HS-5 (cell line): ENCODE measurements around the gene STX5.
"Not testable (repeated sequence)": the region's sequence is repeated elsewhere in the genome, so short reads cannot be mapped to it uniquely, and the experiment has no call there.

Experiments
- DNase-seq: peaks from one replicate; pipeline ENCODE4 v3.0.0-alpha.2; 2012; ENCODE audit warnings: low read depth

The STX5 gene

DNA sequence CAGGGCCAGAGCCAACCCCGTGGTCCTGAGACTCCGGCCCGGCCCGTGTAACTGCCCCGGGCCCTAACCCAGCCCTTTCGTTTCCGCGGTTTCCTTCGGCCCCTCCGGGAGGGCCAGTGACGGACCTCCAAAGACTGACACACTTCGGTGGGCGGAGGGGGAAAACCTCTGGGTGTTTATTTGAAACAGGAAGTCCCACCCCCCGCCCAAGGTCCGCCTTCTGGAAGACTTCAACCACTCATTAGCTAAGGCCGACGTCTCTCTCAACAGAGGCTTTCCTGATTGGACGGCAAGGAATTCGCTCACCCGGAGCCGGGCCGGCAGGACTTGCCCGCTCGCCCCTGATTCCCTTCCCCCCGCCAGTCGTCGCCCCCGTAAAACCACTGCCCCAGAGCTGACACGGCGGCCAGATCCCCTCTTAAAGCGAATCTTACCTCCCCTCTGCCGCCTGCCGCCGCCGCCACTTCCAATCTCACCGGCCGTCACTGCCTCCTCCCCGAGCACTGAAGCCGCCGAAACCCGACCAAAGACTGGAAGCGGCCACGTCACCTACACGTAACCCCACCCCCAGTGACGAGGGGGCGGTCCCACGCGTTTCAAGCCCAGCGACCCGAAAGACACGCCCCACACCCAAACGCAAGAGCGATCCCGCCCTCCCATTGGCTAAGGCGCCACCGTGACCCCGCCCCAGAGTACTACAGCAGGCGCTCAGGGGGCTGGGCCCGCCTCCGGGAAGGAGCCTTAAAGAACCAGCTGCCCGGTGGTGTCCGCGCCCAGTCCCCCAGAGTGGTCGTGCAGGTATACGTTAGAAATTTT, at the start of gene STX5:
TSS of gene STX5 (minus strand) at position 532 of the 816 bp plus-strand sequence. CDS start 808 bp downstream, outside the sequence.
- peak; percentile 95 for DNase-seq

GRCh38 chr11:62880803-62881578, 49.1 kb upstream of the STX5 start, which contains the start of gene SLC3A2:
Gene SLC3A2, plus strand, starts transcription at chr11:62880896. Its CDS starts 128 bp downstream, at chr11:62881024.
- DNase-seq = peak; percentile 57

- DNase-seq = peak; percentile 72
Observed at GRCh38 chr11:62880231-62880802, 48.5 kb upstream of the STX5 start.

DNA sequence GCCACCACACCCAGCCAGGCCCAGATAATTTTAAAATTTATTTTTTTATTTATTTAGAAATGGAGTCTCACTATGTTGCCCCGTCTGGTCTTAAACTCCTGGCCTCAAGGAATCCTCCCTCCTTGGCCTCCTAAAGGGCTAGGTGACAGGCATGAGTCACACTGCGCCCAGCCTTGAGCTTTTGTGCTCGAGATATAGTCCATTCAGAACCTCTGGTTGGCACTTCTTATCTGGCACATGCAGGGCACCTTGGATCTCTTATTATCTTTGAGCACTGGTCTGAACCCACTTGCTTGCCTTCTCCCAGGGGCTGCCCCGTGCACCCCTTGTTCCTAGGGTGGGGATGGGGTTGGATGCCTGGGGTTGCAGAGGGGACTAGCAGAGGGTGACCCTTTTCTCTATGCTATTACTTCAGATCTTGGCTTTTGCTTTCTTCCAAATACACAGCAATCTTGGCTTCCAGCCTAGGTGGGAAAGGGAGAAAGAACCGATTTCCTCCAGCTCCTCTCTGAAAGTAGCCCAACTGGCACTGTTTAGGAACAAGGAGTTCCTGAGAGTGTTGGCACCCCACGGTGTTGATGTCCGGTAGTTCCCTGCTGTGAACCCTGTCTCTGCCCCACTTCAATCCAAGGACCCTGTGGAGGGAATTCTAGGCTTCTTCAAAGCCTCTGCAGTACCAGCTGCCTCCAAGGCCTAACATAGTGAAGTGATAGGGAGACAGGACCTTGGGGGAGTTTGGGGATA, 47.6 kb upstream of the STX5 start:
- DNase-seq = no peak

- no peak for DNase-seq
Observed at GRCh38 chr11:62876712-62877111, 44.9 kb upstream of the STX5 start.

- DNase-seq = no peak
Observed at GRCh38 chr11:62875698-62876478, 44.0 kb upstream of the STX5 start.

DNA sequence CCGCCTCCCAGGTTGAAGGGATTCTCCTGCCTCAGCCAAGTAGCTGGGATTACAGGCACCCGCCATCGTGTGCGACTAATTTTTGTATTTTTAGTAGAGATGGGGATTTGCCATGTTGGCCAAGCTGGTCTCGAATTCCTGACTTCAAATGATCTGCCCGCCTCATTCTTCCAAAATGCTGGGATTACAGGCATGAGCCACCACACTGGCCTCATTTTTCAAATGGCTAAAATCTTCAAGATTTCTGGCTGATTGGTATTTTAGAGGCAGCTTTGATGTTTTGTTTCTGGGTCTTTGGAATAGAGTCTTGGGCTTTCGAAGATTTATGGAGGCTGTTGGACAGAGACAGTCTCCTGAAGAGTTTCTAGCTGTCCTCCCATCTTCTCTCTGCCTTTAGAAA, 43.0 kb upstream of the STX5 start:
- no peak for DNase-seq

- no peak for DNase-seq
Observed at GRCh38 chr11:62865635-62866034, 33.8 kb upstream of the STX5 start.

GRCh38 chr11:62863687-62864335, 32.0 kb upstream of the STX5 start:
- no peak for DNase-seq

DNA sequence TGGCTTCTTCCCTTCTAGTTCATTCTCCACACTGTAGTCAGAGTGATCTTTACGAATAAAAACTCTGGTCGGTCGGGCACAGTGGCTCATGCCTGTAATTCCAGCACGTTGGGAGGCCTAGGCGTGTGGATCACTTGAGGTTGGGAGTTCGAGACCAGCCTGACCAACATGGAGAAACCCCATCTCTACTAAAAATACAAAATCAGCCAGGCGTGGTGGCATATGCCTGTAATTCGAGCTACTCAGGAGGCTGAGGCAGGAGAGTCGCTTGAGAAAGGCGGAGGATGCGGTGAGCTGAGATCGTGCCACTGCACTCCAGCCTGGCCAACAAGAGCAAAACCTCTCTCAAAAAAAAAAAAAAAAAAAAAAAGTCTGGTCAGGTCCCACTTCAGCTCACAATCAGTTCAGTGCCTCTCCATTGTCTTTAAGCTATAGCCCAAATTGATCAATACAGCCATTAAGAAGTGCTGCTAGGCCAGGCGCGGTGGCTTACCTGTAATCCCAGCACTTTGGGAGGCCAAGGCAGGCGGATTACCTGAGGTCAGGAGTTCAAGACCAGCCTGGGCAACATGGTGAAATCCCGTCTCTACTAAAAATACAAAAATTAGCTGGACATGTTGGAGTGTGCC, 29.8 kb upstream of the STX5 start:
- DNase-seq = not testable (repeated sequence)

- no peak for DNase-seq
Observed at GRCh38 chr11:62860835-62861563, 29.1 kb upstream of the STX5 start.

DNA sequence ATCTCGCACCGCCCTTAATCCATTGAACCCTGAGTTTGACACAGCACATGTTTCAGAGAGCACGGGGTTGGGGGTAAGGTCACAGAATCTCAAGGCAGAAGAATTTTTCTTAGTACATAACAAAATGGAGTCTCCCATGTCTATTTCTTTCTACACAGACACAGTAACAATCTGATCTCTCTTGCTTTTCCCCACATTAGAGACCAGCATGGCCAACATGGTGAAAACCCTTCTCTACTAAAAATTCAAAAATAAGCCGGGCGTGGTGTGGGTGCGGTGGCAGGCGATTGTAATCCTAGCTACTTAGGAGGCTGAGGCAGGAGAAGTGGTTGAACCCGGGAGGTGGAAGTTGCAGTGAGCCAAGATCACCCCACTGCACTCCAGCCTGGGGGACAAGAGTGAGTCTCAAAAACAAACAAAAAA, 27.4 kb upstream of the STX5 start:
- not testable (repeated sequence) for DNase-seq

- DNase-seq = no peak
Observed at GRCh38 chr11:62858201-62858600, 26.4 kb upstream of the STX5 start.

DNA sequence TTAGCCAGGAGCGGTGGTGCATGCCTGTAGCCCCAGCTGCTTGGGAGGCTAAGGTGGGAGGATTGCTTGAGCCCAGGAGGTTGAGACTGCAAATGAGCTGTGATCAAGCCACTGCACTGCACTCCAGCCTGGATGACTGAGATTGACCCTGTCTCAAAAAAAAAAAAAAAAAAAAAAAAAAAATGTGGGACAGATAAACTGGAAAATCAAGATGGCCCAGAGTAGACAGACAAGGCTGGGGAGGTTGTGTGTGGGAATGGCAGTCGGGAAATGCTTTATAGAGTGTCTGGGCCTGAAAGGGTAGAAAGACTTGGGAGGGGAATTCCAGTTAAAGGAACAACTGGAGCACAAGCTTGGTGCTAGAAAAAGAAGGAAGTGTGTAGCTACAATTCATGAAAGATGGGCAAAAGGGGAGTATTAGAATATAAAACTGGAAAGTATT, 25.7 kb upstream of the STX5 start:
- no peak for DNase-seq

- no peak for DNase-seq
Observed at GRCh38 chr11:62856333-62856895, 24.6 kb upstream of the STX5 start.

GRCh38 chr11:62855571-62856332, 23.9 kb upstream of the STX5 start:
- DNase-seq = peak; percentile 97

GRCh38 chr11:62854825-62855570, 23.1 kb upstream of the STX5 start:
- no peak for DNase-seq
